ENCODE results near the gene ZBTB22.

- TF ChIP-seq EZH2 (IDR thresholded peaks at IDR 0.05; ENCODE audit: borderline replicate concordance, insufficient read depth, low read depth, low read length, poor library complexity, severe bottlenecking), result no peak
- TF ChIP-seq, protein P1, sequence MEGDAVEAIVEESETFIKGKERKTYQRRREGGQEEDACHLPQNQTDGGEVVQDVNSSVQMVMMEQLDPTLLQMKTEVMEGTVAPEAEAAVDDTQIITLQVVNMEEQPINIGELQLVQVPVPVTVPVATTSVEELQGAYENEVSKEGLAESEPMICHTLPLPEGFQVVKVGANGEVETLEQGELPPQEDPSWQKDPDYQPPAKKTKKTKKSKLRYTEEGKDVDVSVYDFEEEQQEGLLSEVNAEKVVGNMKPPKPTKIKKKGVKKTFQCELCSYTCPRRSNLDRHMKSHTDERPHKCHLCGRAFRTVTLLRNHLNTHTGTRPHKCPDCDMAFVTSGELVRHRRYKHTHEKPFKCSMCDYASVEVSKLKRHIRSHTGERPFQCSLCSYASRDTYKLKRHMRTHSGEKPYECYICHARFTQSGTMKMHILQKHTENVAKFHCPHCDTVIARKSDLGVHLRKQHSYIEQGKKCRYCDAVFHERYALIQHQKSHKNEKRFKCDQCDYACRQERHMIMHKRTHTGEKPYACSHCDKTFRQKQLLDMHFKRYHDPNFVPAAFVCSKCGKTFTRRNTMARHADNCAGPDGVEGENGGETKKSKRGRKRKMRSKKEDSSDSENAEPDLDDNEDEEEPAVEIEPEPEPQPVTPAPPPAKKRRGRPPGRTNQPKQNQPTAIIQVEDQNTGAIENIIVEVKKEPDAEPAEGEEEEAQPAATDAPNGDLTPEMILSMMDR (IDR thresholded peaks at IDR 0.05), result no peak
These were observed 26.5 kb upstream of the ZBTB22 start for GRCh38 chr6:33343953-33344611.
